GM19025 (cell line): Measurements from ENCODE around the gene ARL5B.
A peak's percentile ranks its signal among the peaks of the same experiment; 100 is the strongest.

Experiments
- ATAC-seq: cut with Tn5 transposase; IDR thresholded peaks from one replicate; pipeline ENCODE4 v1.9.1; 2021; ENCODE audit warnings: mild to moderate bottlenecking, low read depth, moderate library complexity; ENCODE audit not compliant: unreplicated experiment

Gene ARL5B

DNA sequence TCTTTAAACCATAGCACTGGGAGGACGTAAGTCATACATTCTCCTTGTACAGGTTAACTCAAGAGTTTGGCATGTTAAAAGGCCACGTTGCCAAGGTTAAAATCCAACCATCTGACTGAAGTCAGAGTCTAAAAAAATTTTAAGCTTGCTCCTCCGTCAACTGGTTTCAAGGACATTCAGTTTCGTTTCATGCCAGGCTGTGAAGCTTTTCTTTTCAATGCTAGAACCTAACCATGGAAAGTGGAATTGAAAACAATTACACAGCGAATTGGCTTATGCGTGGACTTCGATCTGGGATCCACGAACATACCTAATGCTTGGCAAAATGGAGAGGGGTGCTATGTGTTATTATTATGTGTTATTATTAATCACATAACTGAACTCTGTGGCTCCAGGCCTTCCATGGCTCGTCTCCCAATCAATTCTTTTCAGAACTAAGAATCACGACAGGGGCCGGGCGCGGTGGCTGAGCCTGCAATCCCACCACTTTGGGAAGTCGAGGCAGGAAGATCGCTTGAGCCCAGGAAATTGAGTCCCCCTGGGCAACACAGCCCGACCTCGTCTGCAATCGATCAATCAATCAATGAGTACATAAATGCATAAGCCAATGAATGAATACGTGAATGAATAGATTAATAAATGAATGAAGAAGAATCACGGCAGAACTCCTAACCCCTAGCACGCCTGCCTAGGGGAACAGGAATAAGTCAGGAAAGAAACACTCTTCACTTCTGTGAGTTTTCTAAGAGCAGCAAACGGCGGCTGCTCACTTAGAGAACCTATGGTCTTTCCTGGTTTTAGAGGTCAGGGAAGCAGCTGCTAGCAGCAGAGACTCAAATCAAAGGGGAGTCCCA is 733 bp upstream of the ARL5B start:
- peak; percentile 18 for ATAC-seq

DNA sequence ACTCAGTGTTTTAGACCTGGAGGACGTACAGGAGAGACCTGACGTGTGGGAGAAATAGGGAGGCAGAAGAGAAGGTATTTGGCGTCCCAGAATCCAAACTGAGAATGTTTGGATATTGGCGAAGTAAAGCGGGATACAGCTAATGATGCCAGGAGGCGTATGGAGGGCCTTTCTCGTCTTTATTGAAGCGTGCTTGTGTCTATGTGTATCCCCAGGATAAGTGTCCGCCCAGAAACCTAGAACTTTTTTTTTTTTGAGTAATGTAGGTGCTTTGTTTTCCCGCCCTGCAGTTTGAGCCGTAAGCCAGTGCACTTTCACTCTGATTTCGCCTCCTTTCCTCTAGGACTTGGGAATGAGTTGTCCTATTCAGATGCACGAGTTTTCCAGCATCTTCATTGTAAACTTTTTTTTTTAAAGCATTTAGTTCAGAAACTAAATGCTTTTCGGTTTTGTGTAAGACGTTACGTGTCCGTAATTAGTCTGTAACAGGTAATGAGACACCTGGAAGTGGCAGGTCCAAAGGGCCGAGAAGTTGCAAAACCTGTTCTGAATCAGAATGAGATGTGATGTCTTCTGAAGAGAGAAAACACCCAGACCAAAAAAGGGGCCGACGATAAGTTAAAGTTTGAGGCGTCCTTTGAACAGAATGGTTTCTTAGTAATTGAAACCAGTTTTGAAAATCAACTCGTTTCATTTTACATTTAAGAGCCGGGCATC is 746 bp downstream of the ARL5B start:
- ATAC-seq = no peak

DNA sequence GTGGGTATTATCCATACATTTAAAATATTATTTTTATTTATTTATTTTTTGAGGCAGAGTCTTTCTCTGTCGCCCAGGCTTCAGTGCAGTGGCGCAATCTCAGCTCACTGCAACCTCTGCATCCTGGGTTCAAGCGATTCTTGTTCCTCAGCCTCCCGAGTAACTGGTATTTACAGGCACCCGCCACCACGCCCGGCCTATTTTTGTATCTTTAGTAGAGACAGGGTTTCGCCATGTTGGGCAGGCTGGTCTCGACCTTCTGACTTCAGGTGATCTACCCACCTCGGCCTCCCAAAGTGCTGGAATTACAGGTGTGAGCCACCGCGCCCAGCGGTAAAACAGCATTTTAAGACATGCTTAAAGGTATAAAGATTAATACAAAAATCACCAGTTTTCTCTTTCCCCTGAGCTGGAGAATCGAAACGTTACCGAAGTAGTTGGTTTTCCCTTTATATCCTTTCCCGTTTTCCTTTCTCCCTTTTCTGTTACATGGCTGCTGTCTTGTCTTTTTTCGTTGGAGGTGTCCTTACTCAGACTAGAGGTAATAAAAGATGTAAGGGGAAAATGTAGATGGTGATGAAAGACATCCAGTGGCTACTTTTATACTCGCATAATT is 1.7 kb downstream of the ARL5B start:
- no peak for ATAC-seq

DNA sequence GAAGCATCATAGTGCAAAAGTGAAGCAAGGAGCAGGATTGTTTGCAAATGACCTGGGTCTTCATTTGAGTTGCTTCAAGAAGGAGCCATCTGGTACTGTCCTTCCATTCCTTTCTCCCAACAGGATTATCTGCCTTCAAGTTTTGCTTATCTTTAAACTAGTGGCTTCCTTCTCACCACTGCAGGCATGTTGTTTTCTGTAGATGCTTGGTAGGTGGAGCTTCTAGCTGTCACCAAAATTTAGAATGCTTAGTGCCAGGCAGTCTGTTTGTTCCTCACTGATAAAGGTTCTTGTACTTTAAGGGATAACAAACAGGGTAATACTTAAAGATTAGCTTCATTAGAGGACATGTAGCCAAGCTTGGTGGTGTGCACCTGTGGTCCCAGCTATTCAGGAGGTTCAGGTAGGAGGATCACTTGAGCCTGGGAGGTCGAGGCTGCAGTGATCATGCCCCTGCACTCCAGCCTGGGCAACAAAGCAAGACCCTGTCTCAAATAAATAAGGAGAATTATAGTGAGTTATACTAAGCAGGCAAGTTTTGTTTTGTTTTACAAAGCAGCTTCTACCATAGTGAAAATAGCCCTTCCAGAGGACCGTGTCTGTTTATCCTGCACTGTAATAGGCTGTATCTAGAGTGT is 5.7 kb downstream of the ARL5B start:
- ATAC-seq = no peak

DNA sequence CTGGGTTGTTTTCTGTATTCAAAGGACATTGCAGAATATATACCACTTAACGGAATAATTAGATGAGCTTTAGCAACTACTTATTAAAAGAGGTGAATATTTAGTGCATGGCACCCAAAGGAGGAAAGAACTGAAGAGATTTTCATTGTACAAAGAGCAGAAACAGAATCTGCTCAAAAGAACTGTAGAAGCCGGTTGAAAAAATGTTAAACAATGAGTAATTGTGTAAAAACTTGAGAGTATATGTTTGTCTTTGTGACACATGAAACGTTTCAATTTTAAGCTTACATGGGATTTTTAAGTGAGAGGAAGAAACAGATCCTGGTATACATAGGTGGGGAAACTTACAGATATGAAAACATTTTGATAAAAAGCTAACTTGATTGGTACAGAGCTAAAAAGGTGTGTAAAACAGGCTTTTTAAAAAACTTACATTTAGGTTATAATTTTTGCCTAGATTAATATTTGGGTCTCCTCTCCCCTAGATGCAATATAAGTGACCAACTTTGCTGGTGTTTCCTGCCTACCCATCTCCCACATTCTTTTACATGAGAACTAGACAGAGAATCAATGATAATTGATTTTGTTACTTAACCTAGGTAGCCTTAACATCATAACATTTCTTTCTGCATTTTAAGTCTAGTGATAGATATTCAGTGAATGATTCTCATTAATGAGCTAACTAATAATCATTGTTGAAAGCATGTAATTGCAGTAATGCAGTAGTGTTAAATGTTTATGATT is 6.8 kb downstream of the ARL5B start:
- ATAC-seq = no peak

DNA sequence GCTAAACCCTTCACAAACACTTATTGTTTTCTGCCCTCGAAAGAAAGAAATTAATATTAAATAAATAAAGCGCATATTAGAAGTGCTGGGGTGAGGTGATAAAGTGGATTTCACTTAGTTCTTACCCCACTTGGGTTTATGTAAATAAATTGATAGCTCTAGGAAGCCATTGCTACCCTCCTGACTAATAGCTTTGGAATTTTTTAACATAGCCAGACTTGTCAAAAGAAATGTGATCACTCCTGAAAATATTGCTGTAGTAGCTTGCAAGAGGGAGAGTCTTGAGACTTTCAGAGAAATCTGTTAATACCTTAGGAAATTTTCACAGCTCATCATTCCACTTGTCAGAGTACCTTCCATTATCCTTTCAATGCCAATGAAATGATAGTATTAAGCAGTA is 7.6 kb downstream of the ARL5B start:
- no peak for ATAC-seq

DNA sequence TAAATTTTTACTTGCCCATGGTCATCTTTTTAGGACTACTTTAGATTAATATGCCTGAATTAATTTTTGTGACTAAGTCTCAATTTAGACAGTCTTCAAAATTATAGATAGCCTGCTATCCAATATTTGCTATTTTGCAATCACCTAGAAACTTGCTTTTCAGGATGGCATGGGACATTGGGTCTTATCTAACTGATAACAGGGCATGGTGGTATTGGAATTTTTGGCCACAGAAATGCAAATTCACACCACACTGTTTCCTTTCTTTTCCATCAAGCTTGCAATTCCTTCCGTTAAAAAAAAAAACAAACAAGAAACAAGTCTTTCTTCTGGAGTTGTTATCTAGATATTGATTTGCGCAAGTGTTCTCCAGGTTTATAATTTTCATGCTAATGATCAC is 8.8 kb downstream of the ARL5B start:
- no peak for ATAC-seq

GRCh38 chr10:18675086-18675801 is 16.0 kb downstream of the ARL5B start:
- no peak for ATAC-seq

- ATAC-seq = no peak
Observed at GRCh38 chr10:18680754-18681153, 21.5 kb downstream of the ARL5B start.

GRCh38 chr10:18681366-18681765 is 22.1 kb downstream of the ARL5B start:
- no peak for ATAC-seq

DNA sequence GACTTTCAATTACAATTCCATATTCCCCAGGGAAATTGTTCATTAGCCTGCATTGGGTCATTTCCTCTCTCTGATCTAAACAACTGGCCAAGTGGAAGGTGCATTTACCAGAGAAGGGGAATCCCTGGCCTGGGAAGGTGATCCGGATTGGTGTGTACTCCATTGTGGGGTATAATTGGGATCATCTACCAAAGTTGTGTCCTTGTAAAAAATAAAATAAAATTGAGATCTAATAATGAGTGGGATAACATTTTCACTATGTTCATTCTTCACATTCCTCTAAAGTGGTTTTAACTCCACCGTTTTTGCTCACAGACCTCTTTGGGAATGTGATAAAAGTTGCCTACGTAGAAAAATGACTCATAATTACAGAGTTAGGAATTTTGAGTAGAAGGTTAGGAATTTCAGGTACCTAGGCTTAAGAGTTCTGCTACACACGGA is 22.8 kb downstream of the ARL5B start:
- ATAC-seq = no peak

- ATAC-seq = no peak
Observed at GRCh38 chr10:18683427-18683826, 24.2 kb downstream of the ARL5B start.

GRCh38 chr10:18684416-18684815 is 25.2 kb downstream of the ARL5B start:
- ATAC-seq = no peak

DNA sequence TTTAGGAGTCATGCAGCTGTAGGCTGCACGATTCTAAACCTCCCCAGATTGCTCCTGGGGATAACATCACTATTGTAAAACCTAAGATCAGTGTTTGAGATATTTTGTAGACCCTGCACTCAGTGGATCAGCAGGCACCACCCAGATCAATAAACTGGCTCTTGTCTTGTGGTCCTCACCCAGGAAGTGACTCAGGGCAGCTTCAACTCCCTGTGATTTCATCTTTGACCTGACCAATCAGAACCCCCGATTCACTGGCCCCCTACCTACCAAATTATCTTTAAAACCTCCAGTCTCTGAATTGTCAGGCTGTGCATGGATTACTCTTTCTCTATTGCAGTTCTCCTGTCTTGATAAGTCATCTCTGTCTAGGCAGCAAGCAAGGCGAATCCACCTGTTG is 25.7 kb downstream of the ARL5B start:
- no peak for ATAC-seq

GRCh38 chr10:18685555-18685954 is 26.3 kb downstream of the ARL5B start:
- ATAC-seq = no peak

DNA sequence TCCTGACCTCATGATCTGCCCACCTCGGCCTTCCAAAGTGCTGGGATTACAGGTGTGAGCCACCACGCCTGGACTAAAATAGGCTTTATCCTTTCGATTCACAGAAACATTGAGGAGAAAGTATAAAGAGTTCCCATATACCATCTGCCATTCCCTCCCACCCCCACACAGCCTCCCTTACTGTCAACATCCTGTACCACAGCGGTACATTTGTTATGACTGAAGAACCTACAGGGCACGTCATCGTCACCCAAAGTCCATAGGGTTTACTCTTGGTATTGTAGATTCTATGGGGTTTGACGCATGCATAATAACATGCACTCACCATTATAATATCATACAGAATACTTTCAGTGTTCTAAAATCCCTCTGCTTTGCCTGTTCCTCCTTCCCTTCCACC is 28.0 kb downstream of the ARL5B start:
- ATAC-seq = no peak

DNA sequence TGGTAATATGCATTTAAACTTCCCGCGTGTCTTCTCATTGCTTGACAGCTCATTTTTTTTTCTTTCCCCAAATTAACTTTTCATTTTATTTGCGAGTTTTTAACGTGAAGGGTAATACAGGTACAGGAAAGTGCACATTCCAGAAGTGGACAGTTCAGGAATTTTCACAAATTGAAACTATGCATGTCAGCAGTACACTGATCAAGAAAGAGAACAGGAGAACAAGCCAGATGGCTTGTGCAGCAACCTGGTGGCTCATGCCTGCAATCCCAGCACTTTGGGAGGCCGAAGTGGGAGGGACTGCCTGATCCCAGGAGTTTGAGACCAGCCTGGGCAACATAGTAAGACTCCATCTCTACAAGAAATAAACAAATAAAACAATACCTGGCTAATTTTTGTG is 28.5 kb downstream of the ARL5B start:
- no peak for ATAC-seq

DNA sequence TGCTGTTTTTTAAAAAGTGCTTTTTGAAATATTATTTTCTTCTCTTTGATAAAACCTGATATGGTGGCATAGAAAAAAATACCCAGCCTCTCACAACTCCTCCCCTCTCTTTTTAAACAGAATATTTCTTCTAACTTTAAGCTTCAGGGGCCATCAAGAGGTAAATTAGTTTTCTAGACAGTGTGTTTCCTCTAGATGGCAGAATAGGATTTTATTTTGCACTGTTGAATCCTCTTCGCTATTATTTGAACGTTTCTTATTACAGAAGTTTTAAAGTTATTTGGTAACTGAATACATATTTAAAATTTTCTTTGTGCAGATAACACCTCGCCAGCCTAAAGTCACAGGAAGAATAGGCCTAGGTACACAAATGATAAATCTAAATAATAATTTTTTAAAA is 30.3 kb downstream of the ARL5B start:
- no peak for ATAC-seq

- no peak for ATAC-seq
Observed at GRCh38 chr10:18690541-18690940, 31.3 kb downstream of the ARL5B start.
